ENCODE data around the gene NSA2.
"Not testable (repeated sequence)": the region's sequence is repeated elsewhere in the genome, so short reads cannot be mapped to it uniquely, and the experiment has no call there.

The NSA2 gene

DNA sequence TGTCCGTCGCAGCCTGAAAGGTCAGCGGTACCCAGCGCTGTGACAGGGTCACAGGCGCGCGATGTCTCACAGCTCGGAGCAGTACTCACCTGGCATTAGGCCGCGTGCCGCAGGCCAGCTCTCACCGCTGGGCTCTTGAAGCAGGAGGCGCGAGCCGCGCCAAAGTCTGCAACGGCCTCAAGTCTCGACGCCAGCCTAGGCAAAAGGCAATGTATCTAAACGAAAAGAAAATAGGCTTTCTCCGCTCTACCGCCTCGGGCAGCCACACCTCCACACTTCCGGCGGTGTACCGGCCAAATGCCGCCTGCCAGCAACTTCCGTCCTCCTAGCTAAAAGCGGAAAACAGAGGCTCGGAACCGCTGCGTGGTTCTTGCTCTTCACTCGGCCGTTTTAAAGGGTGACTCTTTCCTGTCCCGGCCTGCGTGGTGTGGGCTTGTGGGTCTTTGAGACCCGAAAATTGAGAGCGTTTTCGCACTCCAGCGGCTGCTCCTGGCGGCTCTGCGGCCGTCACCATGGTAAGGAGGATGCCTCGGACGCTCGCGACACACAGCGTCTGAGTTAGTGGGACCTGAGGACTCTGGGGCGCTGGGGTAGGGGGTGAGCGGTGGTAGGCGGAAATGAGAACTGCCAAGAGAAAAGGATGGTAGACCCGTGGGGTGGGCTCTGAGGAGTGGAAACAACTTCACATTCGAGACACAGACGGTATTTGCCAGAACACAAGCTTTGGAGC is at the start of gene NSA2, which contains the start of gene GFM2:
Gene NSA2, plus strand, starts transcription at position 401 of the 730 bp plus-strand sequence. Its CDS starts 112 bp downstream, at position 513.
Gene GFM2, minus strand, starts transcription at position 269 of the 730 bp plus-strand sequence. CDS start 3,375 bp downstream, outside the sequence.
- peaks cover 12% of the 10 kb centered on the region for H3K36me3 Mint-ChIP-seq
- no peaks in the 10 kb centered on the region for H3K27me3 Mint-ChIP-seq
- no peaks in the 10 kb centered on the region for H3K9me3 Mint-ChIP-seq
- DNase-seq (ENCODE audit: low spot score in 2 of 2) (peak; percentile 91 to 94), ATAC-seq (ENCODE audit: low read depth) (peak; percentile 85)
- H3K4me3 Mint-ChIP-seq, result peak within 1 kb of the TSS; percentile 100
- H3K27ac Mint-ChIP-seq, result peak within 1 kb of the TSS; percentile 98
- H3K4me1 Mint-ChIP-seq, result peaks cover 11% of the 10 kb centered on the region

GRCh38 chr5:74717596-74717995 is 49.5 kb upstream of the NSA2 start:
- no peak overlapping the region for H3K4me3 Mint-ChIP-seq
- no peak overlapping the region for H3K27ac Mint-ChIP-seq
- DNase-seq (ENCODE audit: low spot score in 2 of 2) (no peak), ATAC-seq (ENCODE audit: low read depth) (no peak)
- peaks cover 22% of the 10 kb centered on the region for H3K36me3 Mint-ChIP-seq
- no peaks in the 10 kb centered on the region for H3K9me3 Mint-ChIP-seq
- H3K4me1 Mint-ChIP-seq, result no peaks in the 10 kb centered on the region
- H3K27me3 Mint-ChIP-seq, result no peaks in the 10 kb centered on the region

GRCh38 chr5:74722271-74722670 is 44.8 kb upstream of the NSA2 start:
- no peak for DNase-seq (ENCODE audit: low spot score in 2 of 2)
- Mint-ChIP-seq H3K27me3 (no peaks in the 10 kb centered on the region), H3K36me3 (peaks cover 26% of the 10 kb centered on the region), H3K4me3 (no peak overlapping the region), H3K4me1 (no peaks in the 10 kb centered on the region), H3K9me3 (no peaks in the 10 kb centered on the region), H3K27ac (peak overlapping the region; percentile 0)
- ATAC-seq (ENCODE audit: low read depth), result no peak

GRCh38 chr5:74725331-74725730 is 41.7 kb upstream of the NSA2 start:
- DNase-seq (ENCODE audit: low spot score in 2 of 2), result no peak
- no peak overlapping the region for H3K4me3 Mint-ChIP-seq
- no peak for ATAC-seq (ENCODE audit: low read depth)
- H3K27me3 Mint-ChIP-seq, result no peaks in the 10 kb centered on the region
- H3K9me3 Mint-ChIP-seq, result no peaks in the 10 kb centered on the region
- H3K4me1 Mint-ChIP-seq, result no peaks in the 10 kb centered on the region
- H3K36me3 Mint-ChIP-seq, result peaks cover 22% of the 10 kb centered on the region
- H3K27ac Mint-ChIP-seq, result no peak overlapping the region

DNA sequence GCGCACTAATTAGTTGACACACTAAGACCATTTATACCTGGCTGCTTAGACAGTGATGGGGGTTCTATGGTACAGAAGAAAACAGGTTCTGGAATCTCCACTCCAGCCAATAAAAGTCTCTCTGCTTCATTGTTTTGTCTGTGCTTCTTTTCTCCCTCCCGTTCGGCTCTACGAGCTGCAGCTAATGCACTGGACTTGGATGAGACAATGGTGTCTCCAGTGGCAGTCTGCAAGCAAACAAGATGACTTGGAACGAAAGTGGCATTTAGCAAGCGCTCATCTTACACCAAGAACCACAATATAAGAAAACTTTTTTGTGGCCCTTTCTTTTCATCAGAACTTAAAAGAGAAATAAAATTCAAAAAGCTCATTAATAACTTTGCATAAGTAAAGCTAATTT is 30.3 kb upstream of the NSA2 start:
- ATAC-seq (ENCODE audit: low read depth) (no peak), DNase-seq (ENCODE audit: low spot score in 2 of 2) (no peak)
- Mint-ChIP-seq H3K27me3 (no peaks in the 10 kb centered on the region), H3K9me3 (no peaks in the 10 kb centered on the region), H3K4me3 (no peak overlapping the region), H3K36me3 (peaks cover 21% of the 10 kb centered on the region), H3K27ac (peak overlapping the region; percentile 7), H3K4me1 (no peaks in the 10 kb centered on the region)

GRCh38 chr5:74738406-74738805 is 28.6 kb upstream of the NSA2 start:
- Mint-ChIP-seq H3K27ac (no peak overlapping the region), H3K27me3 (no peaks in the 10 kb centered on the region), H3K9me3 (no peaks in the 10 kb centered on the region), H3K4me3 (no peak overlapping the region), H3K36me3 (peaks cover 19% of the 10 kb centered on the region), H3K4me1 (no peaks in the 10 kb centered on the region)
- no peak for DNase-seq (ENCODE audit: low spot score in 2 of 2)
- no peak for ATAC-seq (ENCODE audit: low read depth)

- H3K27me3 Mint-ChIP-seq; H3K4me1 Mint-ChIP-seq; H3K9me3 Mint-ChIP-seq; DNase-seq (ENCODE audit: low spot score in 2 of 2); ATAC-seq (ENCODE audit: low read depth); H3K4me3 Mint-ChIP-seq; H3K27ac Mint-ChIP-seq: not testable (repeated sequence)
- H3K36me3 Mint-ChIP-seq, result peaks cover 36% of the 10 kb centered on the region
Measured at GRCh38 chr5:74748742-74749141, 18.3 kb upstream of the NSA2 start.

GRCh38 chr5:74761241-74761640 is 5.8 kb upstream of the NSA2 start:
- H3K4me3 Mint-ChIP-seq, result no peak overlapping the region
- peaks cover 4% of the 10 kb centered on the region for H3K9me3 Mint-ChIP-seq
- H3K27ac Mint-ChIP-seq, result no peak overlapping the region
- DNase-seq (ENCODE audit: low spot score in 2 of 2) (no peak), ATAC-seq (ENCODE audit: low read depth) (no peak)
- H3K36me3 Mint-ChIP-seq, result peaks cover 17% of the 10 kb centered on the region
- H3K4me1 Mint-ChIP-seq, result peaks cover 14% of the 10 kb centered on the region
- no peaks in the 10 kb centered on the region for H3K27me3 Mint-ChIP-seq

- Mint-ChIP-seq H3K4me3 (no peak overlapping the region), H3K27ac (no peak overlapping the region), H3K36me3 (peaks cover 11% of the 10 kb centered on the region)
Measured at GRCh38 chr5:74762599-74762998, 4.5 kb upstream of the NSA2 start.

GRCh38 chr5:74763504-74763903 is 3.5 kb upstream of the NSA2 start:
- DNase-seq (ENCODE audit: low spot score in 2 of 2), result no peak
- Mint-ChIP-seq H3K4me1 (peaks cover 17% of the 10 kb centered on the region), H3K27me3 (no peaks in the 10 kb centered on the region), H3K27ac (no peak overlapping the region), H3K9me3 (no peaks in the 10 kb centered on the region), H3K36me3 (peaks cover 9% of the 10 kb centered on the region), H3K4me3 (no peak overlapping the region)
- ATAC-seq (ENCODE audit: low read depth), result no peak

More at GRCh38 chr5:74762599-74762998, 4.5 kb upstream of the NSA2 start:
- ATAC-seq (ENCODE audit: low read depth) (no peak), DNase-seq (ENCODE audit: low spot score in 2 of 2) (no peak)
- H3K9me3 Mint-ChIP-seq, result no peaks in the 10 kb centered on the region
- H3K4me1 Mint-ChIP-seq, result peaks cover 14% of the 10 kb centered on the region
- no peaks in the 10 kb centered on the region for H3K27me3 Mint-ChIP-seq

- Mint-ChIP-seq H3K4me1 (peaks cover 17% of the 10 kb centered on the region), H3K27me3 (no peaks in the 10 kb centered on the region)
Measured at GRCh38 chr5:74765201-74765600, 1.8 kb upstream of the NSA2 start.

DNA sequence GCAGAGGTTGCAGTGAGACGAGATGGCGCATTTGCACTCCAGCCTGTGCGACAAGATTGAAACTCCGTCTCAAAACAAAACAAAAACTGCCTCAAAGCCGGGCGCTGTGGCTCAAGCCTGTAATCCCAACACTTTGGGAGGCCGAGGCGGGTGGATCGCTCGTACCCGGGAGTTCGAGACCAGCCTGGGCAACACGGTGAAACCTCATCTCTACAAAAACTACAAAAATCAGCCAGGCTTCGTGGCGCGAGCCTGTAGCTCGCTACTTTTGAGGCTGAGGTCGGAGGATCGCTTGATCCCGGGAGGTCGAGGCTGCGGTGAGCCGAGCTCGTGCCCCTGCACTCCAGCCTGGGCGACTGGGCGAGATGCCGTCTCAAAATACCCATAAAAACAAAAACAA is 1.1 kb upstream of the NSA2 start:
- Mint-ChIP-seq H3K4me3 (peak overlapping the region; percentile 100), H3K27ac (peak overlapping the region; percentile 98), H3K9me3 (no peaks in the 10 kb centered on the region), H3K4me1 (peaks cover 11% of the 10 kb centered on the region), H3K36me3 (peaks cover 10% of the 10 kb centered on the region), H3K27me3 (no peaks in the 10 kb centered on the region)
- DNase-seq (ENCODE audit: low spot score in 2 of 2) (no peak), ATAC-seq (ENCODE audit: low read depth) (no peak)

More at GRCh38 chr5:74765201-74765600, 1.8 kb upstream of the NSA2 start:
- Mint-ChIP-seq H3K27ac (peak overlapping the region; percentile 48), H3K4me3 (peak overlapping the region; percentile 69), H3K9me3 (no peaks in the 10 kb centered on the region), H3K36me3 (peaks cover 10% of the 10 kb centered on the region)
- DNase-seq (ENCODE audit: low spot score in 2 of 2) (no peak), ATAC-seq (ENCODE audit: low read depth) (no peak)

DNA sequence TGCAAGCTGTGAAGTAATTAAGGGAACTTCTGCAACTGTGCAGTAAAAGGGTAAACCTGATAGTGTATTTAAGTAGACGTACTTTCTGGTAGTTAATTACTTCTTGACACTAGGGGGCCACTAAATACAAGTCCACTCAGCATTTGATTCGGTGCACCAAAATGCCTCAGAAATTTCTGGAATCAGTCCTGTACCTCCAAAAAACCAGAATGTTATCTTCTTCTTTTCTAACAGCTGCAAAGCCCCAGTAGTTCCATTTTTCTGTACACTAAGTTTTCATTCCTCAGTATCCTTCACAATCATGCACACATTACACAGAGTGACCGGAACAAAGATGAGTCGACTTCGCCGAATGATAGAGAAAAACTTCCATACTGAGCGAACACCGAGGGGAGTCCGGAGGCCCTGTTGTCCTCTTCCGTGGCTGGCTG is 616 bp upstream of the NSA2 start:
- ATAC-seq (ENCODE audit: low read depth) (peak; percentile 66), DNase-seq (ENCODE audit: low spot score in 2 of 2) (peak in 1 of 2 donors; percentile 46)
- Mint-ChIP-seq H3K4me3 (peak overlapping the region; percentile 100), H3K36me3 (peaks cover 10% of the 10 kb centered on the region), H3K4me1 (peaks cover 11% of the 10 kb centered on the region), H3K9me3 (no peaks in the 10 kb centered on the region), H3K27me3 (no peaks in the 10 kb centered on the region), H3K27ac (peak overlapping the region; percentile 98)

- peaks cover 10% of the 10 kb centered on the region for H3K36me3 Mint-ChIP-seq
- H3K4me1 Mint-ChIP-seq, result peaks cover 7% of the 10 kb centered on the region
- H3K4me3 Mint-ChIP-seq, result peak overlapping the region; percentile 100
- peak overlapping the region; percentile 98 for H3K27ac Mint-ChIP-seq
- no peaks in the 10 kb centered on the region for H3K27me3 Mint-ChIP-seq
- DNase-seq (ENCODE audit: low spot score in 2 of 2) (no peak), ATAC-seq (ENCODE audit: low read depth) (no peak)
- H3K9me3 Mint-ChIP-seq, result no peaks in the 10 kb centered on the region
Measured at GRCh38 chr5:74767579-74767913, 497 bp downstream of the NSA2 start.

DNA sequence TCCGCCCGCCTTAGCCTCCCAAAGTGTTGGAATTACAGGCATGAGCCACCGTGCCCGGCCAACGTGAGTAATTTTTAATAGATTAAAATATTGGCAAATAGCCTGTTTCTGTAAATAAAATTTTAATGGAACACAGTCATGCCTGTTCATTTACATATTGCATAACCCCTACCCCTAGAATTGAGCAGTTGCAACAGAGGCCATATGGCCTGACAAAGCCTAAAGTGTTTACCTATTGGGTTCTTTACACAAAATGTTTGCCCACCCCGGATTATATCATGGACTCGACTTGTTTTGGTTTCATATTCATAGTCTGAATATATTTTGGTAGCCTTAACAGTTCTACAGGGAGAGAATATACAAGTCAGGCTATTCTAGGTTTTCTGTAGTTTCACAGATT is 5.3 kb downstream of the NSA2 start:
- Mint-ChIP-seq H3K9me3 (no peaks in the 10 kb centered on the region), H3K4me1 (peaks cover 3% of the 10 kb centered on the region), H3K4me3 (no peak overlapping the region), H3K27me3 (no peaks in the 10 kb centered on the region), H3K36me3 (peaks cover 16% of the 10 kb centered on the region), H3K27ac (no peak overlapping the region)
- DNase-seq (ENCODE audit: low spot score in 2 of 2) (no peak), ATAC-seq (ENCODE audit: low read depth) (no peak)

Measured in memory B cell (primary cell).